HG03039 (cell line): Measurements from ENCODE around the gene BRAF.
"Not testable (repeated sequence)": the region's sequence is repeated elsewhere in the genome, so short reads cannot be mapped to it uniquely, and the experiment has no call there.

Source experiments
- ATAC-seq: cut with Tn5 transposase; IDR thresholded peaks from one replicate; pipeline ENCODE4 v1.9.1; 2021; ENCODE audit warnings: mild to moderate bottlenecking, moderate library complexity; ENCODE audit not compliant: unreplicated experiment

Gene BRAF

DNA sequence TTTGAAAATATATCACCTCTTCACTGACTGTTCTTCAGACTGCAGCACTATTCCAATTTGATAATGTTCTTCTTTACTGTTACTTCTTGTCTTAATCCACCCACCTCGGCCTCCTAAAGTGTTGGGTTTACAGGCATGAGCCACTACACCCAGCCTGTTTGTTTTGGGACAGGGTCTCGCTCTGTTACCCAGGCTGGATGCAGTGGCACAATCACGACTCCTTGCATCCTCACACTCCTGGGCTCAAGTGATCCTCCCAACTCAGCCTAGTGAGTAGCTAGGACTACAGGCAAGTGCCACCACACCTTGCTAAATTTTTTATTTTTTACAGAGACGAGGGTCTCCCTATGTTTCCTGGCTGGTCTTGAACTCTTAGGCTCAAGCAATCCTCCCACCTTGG, 150.4 kb downstream of the BRAF start:
- no peak for ATAC-seq

DNA sequence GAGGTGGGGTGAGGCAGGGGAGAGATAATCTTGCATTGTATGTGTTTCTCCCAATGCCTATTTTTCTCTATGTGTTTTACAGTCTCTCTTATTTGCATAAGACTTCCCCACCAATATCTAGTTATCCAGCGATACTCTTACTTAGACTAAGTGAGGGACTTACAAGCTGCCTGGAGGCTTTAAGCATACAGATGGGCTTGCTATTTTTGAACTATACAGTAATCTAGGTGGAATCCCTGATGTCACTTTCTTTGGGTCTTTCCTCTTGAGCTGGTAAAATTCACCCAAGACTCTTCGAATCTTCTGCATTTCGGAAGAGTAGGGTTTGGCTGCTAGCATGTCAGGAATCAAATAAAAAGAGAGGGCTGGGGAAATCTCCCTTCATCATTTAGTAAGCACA, 151.6 kb downstream of the BRAF start:
- no peak for ATAC-seq

- no peak for ATAC-seq
Measured at GRCh38 chr7:140771826-140772225, 152.9 kb downstream of the BRAF start.

DNA sequence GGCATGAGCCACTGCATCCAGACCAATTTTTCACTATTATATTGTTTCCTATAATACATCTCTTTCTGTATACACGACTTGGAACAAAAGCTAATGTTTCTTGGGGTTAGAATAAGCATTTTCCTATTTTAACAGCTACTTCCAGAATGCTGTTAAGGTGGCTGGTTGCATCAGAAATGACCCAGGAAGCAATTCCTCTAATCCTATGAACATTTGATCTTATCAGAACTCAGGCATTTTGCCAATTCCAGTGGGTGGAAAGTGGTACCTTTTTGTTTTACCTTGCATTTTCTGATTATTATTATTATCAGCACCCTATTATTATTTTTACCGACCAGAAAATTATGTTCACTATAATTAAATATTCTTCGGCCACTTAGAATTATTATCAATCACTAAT, 154.9 kb downstream of the BRAF start:
- no peak for ATAC-seq

GRCh38 chr7:140767418-140767817, 157.3 kb downstream of the BRAF start:
- no peak for ATAC-seq

GRCh38 chr7:140765441-140765840, 159.3 kb downstream of the BRAF start:
- ATAC-seq, result not testable (repeated sequence)

- not testable (repeated sequence) for ATAC-seq
Measured at GRCh38 chr7:140763166-140763565, 161.6 kb downstream of the BRAF start.

GRCh38 chr7:140761375-140761774, 163.4 kb downstream of the BRAF start:
- not testable (repeated sequence) for ATAC-seq

DNA sequence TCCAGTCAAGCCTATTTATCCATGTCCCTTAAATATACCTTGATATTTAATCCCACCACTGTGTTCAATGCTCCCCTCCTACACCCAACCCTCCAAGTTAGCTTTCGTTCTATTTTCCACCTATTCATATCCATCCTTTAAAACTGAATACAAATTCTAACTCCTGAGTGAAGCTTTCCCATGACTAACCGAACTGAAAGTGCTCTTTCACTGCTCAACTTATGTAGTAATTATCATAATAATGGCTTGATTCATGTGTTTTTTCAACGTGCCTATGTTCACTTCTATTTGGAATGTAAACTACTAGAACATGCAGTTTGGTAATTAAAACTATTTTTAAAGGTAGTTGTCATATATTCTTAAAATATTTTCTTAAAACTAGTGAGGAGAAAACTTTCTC, 170.2 kb downstream of the BRAF start:
- no peak for ATAC-seq

GRCh38 chr7:140752533-140752932, 172.2 kb downstream of the BRAF start:
- no peak for ATAC-seq

- no peak for ATAC-seq
Measured at GRCh38 chr7:140746751-140747150, 178.0 kb downstream of the BRAF start.

DNA sequence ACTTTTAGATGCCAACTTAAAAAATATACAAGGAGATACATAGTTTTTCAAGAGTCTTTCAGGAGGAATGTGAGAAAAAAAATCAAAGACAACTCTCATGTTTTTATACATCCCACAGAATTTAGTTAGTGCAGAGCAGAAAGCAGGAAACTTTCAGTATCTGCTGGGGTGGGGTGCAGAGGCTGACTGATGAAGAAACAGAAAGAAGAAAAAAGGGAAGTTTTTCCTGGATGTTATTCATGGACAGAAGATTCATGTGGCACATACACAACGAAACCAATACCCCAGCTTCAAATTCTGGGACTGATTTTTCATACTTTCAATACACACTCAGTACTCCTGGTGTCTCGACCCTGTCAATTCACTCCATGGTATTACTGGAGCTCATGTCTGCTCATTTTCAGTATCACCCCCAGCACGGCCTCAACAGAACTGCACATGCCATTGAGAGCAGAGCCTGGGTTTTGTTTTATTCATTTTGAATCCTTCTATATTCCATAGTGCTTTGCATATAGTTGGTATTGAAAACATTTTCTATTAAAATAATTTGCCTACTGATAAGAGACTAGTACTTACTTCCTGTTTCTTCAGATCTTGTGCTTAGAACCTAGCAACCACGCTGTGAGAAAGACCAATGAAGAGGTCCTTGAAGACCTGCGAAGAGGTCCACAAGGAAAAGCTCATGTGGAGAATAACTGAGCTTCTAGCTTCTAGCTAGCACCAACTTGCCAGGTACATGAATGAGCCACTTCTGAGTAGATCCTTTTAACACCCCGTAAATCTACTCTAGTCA, 179.3 kb downstream of the BRAF start:
- no peak for ATAC-seq

DNA sequence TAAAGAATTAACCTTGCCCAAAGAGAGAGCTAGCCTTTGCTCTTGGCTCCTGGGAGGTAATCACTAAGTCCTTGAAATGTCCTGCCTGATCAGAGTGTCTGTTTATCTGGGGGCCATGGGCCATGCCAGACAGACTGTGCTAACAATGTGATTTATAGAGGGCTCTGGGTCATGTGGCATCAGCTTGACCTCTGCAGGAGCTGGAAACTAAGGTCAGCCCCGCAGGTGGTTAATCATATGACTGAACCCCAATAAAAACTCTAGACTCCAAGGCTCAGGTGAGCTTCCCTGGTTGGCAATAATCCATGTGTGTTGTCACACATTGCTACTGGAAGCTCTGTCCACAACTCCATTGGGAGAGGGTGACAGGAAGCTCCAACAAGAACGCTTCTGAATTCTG, 180.7 kb downstream of the BRAF start:
- no peak for ATAC-seq

DNA sequence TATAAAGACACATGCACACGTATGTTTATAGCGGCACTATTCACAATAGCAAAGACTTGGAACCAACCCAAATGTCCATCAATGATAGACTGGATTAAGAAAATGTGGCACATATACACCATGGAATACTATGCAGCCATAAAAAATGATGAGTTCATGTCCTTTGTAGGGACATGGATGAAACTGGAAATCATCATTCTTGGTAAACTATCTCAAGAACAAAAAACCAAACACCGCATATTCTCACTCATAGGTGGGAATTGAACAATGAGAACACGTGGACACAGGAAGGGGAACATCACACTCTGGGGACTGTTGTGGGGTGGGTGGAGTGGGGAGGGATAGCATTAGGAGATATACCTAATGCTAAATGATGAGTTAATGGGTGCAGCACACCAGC, 181.5 kb downstream of the BRAF start:
- ATAC-seq, result not testable (repeated sequence)

DNA sequence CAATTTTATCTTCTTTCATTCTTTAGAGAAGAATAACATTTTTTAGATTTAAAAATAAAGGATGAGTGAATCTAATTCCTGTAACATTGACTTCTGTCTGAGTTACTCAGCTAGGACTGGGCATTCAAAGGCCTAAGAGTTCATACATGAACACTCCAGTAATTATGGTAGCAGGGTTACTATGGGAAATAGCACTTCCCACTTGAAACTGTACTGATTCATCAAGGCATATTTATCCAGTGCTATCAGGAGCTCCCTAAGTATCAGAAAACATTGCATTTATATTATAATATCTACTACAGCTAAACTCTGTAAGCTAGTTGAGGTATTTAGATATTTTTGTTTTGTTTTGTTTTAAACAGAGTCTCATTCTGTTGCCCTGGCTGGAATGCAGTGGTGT, 186.4 kb downstream of the BRAF start:
- no peak for ATAC-seq

GRCh38 chr7:140734729-140735128, 190.0 kb downstream of the BRAF start:
- ATAC-seq, result no peak

GRCh38 chr7:140734096-140734495, 190.6 kb downstream of the BRAF start:
- no peak for ATAC-seq

- ATAC-seq, result no peak
Measured at GRCh38 chr7:140732416-140732815, 192.3 kb downstream of the BRAF start.

- ATAC-seq, result no peak
Measured at GRCh38 chr7:140726281-140726680, 198.4 kb downstream of the BRAF start.

DNA sequence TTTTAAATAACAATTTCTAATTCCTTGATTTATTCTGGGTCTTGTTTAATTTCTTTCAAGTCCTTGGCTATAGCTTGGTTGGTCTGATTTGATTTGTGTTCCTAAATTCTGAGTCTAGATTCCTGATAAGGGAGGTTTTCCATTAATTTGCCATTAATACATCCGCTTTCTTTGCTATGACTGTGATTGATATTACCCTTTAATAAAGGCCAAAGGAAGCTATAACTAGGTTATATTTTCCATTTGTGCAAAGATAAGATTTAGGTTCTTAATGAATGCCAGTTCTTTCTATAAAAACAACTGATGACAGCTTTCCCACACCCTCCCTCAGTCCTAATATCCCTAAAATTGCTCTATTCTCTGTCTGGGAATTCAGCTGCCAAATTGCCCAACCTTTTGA, 200.0 kb downstream of the BRAF start:
- no peak for ATAC-seq

GRCh38 chr7:140723574-140723973, 201.2 kb downstream of the BRAF start:
- no peak for ATAC-seq

GRCh38 chr7:140723006-140723405, 201.7 kb downstream of the BRAF start:
- ATAC-seq, result no peak

DNA sequence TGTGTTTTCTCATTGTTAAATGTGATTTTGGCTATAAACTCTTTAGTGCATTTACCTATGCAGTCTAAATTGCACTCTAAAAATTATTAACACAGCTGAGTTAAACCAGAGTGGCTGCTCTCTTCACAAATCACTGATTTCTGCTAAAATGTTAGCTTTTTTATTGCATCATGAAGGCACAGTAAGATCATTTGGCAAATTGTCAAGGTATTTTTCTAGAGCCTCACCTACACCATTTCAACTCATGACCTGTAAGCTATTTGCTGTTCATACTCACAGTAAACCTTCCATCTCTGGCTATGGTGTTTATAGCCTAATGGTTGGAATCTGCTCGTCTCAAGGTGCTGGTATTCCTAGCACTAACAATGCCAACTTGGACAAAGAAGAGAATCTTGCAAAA, 202.5 kb downstream of the BRAF start:
- no peak for ATAC-seq
